Skeletal muscle tissue (tissue), 2 donors: ENCODE data around the gene FNDC4. TPM values are rescaled to one million over a fixed set of nuclear protein-coding genes. Genes with fewer than 3 reads are reported as not detected.

Source experiments
- small RNA-seq: library from RNA; depleted of rRNA; stranded (forward); fragments of <200 nt; gene quantifications from one replicate; pipeline ENCODE3, GENCODE V24; 2014
- total RNA-seq: library from RNA; depleted of rRNA; stranded (reverse); fragments of >200 nt; gene quantifications from one replicate; pipeline ENCODE4 v1.2.3, GENCODE V29; 2014

Gene FNDC4
- total RNA-seq, 1 donor from 2014 or later = 5.2 TPM

Small RNA genes within 50 kb of the gene (small RNA-seq; reads per million reads assigned to genes)
- not detected for gene RNU6-986P

Other genes starting within 250 kb of the FNDC4 start
- 0.52 TPM for gene SLC30A3, start 232.2 kb downstream of the FNDC4 start, total RNA-seq
- under 0.01 TPM for gene DNAJC5G, start 219.8 kb downstream of the FNDC4 start, total RNA-seq
- 60.0 TPM for gene TRIM54, start 212.8 kb downstream of the FNDC4 start, total RNA-seq
- gene UCN, start 186.8 kb downstream of the FNDC4 start, total RNA-seq = 1.0 TPM
- gene MPV17, start 172.1 kb downstream of the FNDC4 start, total RNA-seq = 23.0 TPM
- gene GTF3C2, start 138.4 kb downstream of the FNDC4 start, total RNA-seq = 24.0 TPM
- gene EIF2B4, start 124.9 kb downstream of the FNDC4 start, total RNA-seq = 18.3 TPM
- gene SNX17, start 124.6 kb downstream of the FNDC4 start, total RNA-seq = 81.9 TPM
- gene ZNF513, start 114.5 kb downstream of the FNDC4 start, total RNA-seq = 7.3 TPM
- gene PPM1G, start 85.6 kb downstream of the FNDC4 start, total RNA-seq = 42.8 TPM
- 81.4 TPM for gene NRBP1, start 66.6 kb downstream of the FNDC4 start, total RNA-seq
- not detected for gene KRTCAP3, start 52.8 kb downstream of the FNDC4 start, total RNA-seq
- gene IFT172, start 5.5 kb downstream of the FNDC4 start, total RNA-seq = 21.4 TPM
- gene GCKR, start 1.6 kb upstream of the FNDC4 start, total RNA-seq = not detected
- 23.5 TPM for gene ZNF512, start 87.8 kb upstream of the FNDC4 start, total RNA-seq
- 6.3 TPM for gene CCDC121, start 133.8 kb upstream of the FNDC4 start, total RNA-seq
- 30.3 TPM for gene GPN1, start 133.8 kb upstream of the FNDC4 start, total RNA-seq
- gene SUPT7L, start 168.4 kb upstream of the FNDC4 start, total RNA-seq = 16.7 TPM
- 20.9 TPM for gene SLC4A1AP, start 168.7 kb upstream of the FNDC4 start, total RNA-seq